Esophagus squamous epithelium (tissue), 4 donors: ENCODE data around the gene PORCN.

Experiments
- POLR2A ChIP-seq, 4 donors: fragments of 450-650 bp; IDR thresholded peaks; one replicate each; pipeline ENCODE4 v1.6.1; 2017; ENCODE audit warnings: antibody characterized with exemption in 4 of 4, mild to moderate bottlenecking in 4 of 4, moderate library complexity in 3 of 4
- TF ChIP-seq, protein P1 (sequence below), 6 experiments: fragments of 450-650 bp in 4 of 6; fragments of 200-600 bp in 2 of 6; sonication (generic) in 2 of 6; IDR thresholded peaks; one replicate each; pipeline ENCODE4 v1.5.1; 2016 to 2019; ENCODE audit warnings: antibody characterized with exemption in 6 of 6, mild to moderate bottlenecking in 4 of 6, moderate library complexity in 4 of 6

DNA sequence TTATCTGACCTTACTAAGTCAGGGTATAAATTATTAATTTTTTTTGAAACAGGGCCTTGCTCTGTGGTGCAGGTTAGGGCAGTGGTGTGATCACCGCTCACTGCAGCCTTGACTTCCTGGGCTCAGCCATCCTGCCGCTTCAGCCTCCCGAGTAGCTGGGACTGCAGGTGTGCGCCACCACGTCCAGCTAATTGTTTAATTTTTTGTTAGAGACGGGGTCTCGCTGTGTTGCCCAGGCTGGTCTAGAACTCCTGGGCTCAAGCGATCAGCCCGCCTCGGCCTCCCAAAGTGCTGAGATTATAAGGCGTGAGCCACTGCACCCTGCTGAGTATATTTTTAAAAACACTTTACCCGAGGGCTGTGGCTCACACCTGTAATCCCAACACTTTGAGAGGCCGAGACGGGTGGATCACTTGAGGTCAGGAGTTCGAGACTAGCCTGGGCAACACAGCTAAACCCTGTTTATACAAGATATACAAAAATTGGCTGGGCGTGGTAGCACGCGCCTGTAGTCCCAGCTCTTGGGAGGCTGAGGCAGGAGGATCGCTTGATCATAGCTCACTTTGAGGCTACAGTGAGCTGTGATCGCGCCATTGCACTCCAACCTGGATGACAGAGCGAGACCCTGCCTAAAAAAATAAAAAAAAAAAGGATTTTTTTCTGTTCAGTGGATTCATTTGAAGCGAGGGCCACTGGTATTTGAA lies 30.0 kb downstream of the PORCN start:
- TF ChIP-seq, protein P1, sequence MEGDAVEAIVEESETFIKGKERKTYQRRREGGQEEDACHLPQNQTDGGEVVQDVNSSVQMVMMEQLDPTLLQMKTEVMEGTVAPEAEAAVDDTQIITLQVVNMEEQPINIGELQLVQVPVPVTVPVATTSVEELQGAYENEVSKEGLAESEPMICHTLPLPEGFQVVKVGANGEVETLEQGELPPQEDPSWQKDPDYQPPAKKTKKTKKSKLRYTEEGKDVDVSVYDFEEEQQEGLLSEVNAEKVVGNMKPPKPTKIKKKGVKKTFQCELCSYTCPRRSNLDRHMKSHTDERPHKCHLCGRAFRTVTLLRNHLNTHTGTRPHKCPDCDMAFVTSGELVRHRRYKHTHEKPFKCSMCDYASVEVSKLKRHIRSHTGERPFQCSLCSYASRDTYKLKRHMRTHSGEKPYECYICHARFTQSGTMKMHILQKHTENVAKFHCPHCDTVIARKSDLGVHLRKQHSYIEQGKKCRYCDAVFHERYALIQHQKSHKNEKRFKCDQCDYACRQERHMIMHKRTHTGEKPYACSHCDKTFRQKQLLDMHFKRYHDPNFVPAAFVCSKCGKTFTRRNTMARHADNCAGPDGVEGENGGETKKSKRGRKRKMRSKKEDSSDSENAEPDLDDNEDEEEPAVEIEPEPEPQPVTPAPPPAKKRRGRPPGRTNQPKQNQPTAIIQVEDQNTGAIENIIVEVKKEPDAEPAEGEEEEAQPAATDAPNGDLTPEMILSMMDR (IDR thresholded peaks at IDR 0.05): no peak
- TF ChIP-seq POLR2A (IDR thresholded peaks at IDR 0.05): no peak
